ENCODE results near the gene GAST.

- TF ChIP-seq CTCF (IDR thresholded peaks at IDR 0.05; ENCODE audit: insufficient read depth, low read depth, low read length) (no peak), EZH2 (IDR thresholded peaks at IDR 0.05; ENCODE audit: insufficient read depth, low read length) (no peak)
Measured at GRCh38 chr17:41690497-41690896, 21.6 kb upstream of the GAST start.

Data from astrocyte (in vitro differentiated cells and primary cell).